ENCODE measurements around the gene MIEF2. TPM values are rescaled to one million over a fixed set of nuclear protein-coding genes. Genes with fewer than 3 reads are reported as not detected.

Gene MIEF2
- total RNA-seq, 2 donors from 2014 or later = 7.8 to 9.4 TPM

GRCh38 chr17:18254888-18255649, 5.4 kb upstream of the MIEF2 start:
- peaks cover 0 to 10% of the 10 kb centered on the region in 2 donors for H3K36me3 Mint-ChIP-seq (ENCODE audit: insufficient read depth in 2 of 2)
- ATAC-seq (replicated peaks in 1 of 2) = no peak
- peaks cover 25% of the 10 kb centered on the region for H3K4me1 Mint-ChIP-seq (ENCODE audit: low read depth)
- no peaks in the 10 kb centered on the region for H3K9me3 Mint-ChIP-seq
- no peak overlapping the region for H3K4me3 Mint-ChIP-seq
- H3K27me3 Mint-ChIP-seq (ENCODE audit: low read depth) = no peaks in the 10 kb centered on the region
- H3K27ac Mint-ChIP-seq = no peak overlapping the region
- no peak for DNase-seq

- H3K36me3 Mint-ChIP-seq (ENCODE audit: insufficient read depth in 2 of 2) = peaks cover 0 to 10% of the 10 kb centered on the region in 2 donors
- peaks cover 28% of the 10 kb centered on the region for H3K4me1 Mint-ChIP-seq (ENCODE audit: low read depth)
- H3K27ac Mint-ChIP-seq = peak overlapping the region; percentile 28
- H3K27me3 Mint-ChIP-seq (ENCODE audit: low read depth) = no peaks in the 10 kb centered on the region
- H3K9me3 Mint-ChIP-seq = no peaks in the 10 kb centered on the region
- DNase-seq = no peak
- H3K4me3 Mint-ChIP-seq = no peak overlapping the region
- no peak for ATAC-seq (replicated peaks in 1 of 2)
These were observed 4.1 kb upstream of the MIEF2 start for GRCh38 chr17:18256351-18256750.

DNA sequence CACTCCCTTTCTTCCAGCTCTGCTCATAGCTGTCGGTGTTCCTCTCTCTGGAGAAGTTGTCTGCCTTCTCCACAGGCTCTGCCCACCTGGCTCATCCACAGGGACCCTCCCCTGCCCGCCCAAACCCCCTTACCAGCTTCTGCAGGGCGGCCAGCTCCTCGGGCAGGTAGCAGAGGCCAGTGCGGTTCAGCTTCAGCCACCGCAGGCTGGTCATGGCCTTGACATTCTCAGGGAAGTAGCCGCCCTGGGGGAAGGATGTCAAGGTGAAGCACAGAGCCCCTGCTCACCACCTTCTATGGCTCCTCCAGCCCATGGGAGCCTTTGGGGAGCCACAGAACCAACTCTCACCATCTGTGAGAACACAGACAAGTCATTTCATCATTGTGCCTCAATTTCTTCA, 3.7 kb upstream of the MIEF2 start:
- ATAC-seq (replicated peaks in 1 of 2) = no peak
- peak overlapping the region; percentile 92 to 95 for H3K4me3 Mint-ChIP-seq
- H3K4me1 Mint-ChIP-seq (ENCODE audit: low read depth) = peaks cover 32% of the 10 kb centered on the region

DNA sequence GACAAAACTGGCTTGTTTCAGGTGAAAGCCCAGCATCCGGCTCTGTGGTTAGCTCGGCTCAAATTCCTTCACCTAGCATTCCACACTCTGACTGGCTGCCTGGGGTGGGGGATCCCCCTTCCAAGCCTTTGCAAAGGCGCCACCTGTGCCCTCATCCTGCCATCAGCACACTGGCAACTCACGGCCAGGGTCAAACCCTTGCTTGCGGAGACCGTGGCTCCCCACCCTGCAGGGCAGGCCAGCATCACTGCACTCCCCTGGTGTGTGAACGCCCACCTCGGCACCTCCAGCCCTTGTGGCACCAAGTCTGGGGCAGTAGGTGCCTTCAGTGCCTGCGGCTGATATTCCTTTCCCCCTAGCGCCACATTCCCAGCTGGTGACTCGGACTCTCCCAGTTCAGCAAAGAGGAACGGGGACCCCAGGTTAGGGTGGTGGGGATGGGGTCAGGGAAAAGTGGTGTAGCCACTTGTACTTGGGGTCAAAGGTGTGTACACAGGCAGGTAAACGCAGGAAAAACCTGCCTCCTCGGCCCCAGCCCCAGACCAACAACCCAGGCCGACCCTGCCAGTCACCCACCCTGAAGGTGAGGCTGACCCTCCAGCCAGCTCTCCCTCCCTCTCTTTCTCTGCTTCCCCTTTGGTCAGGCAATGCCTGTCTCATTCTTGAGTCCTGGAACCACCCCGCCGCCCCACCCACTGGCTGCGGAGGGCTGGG, 3.0 kb upstream of the MIEF2 start:
- Mint-ChIP-seq H3K36me3 (ENCODE audit: insufficient read depth in 2 of 2) (peaks cover 0 to 10% of the 10 kb centered on the region in 2 donors), H3K9me3 (no peaks in the 10 kb centered on the region), H3K27me3 (ENCODE audit: low read depth) (no peaks in the 10 kb centered on the region), H3K4me1 (ENCODE audit: low read depth) (peaks cover 36% of the 10 kb centered on the region), H3K4me3 (peak overlapping the region; percentile 92 to 95), H3K27ac (peak overlapping the region; percentile 88)
- ATAC-seq (replicated peaks in 1 of 2) (peak in 1 of 2 donors; percentile 2), DNase-seq (peak in 1 of 2 donors; percentile 20)

More for the DNA sequence above, 3.7 kb upstream of the MIEF2 start:
- peak overlapping the region; percentile 33 for H3K27ac Mint-ChIP-seq
- peaks cover 0 to 10% of the 10 kb centered on the region in 2 donors for H3K36me3 Mint-ChIP-seq (ENCODE audit: insufficient read depth in 2 of 2)
- H3K9me3 Mint-ChIP-seq = no peaks in the 10 kb centered on the region
- no peaks in the 10 kb centered on the region for H3K27me3 Mint-ChIP-seq (ENCODE audit: low read depth)
- no peak for DNase-seq

GRCh38 chr17:18257982-18258355, 2.5 kb upstream of the MIEF2 start:
- Mint-ChIP-seq H3K4me3 (peak overlapping the region; percentile 92 to 95), H3K27ac (peak overlapping the region; percentile 88), H3K9me3 (no peaks in the 10 kb centered on the region), H3K27me3 (ENCODE audit: low read depth) (no peaks in the 10 kb centered on the region), H3K4me1 (ENCODE audit: low read depth) (peaks cover 36% of the 10 kb centered on the region), H3K36me3 (ENCODE audit: insufficient read depth in 2 of 2) (peaks cover 0 to 6% of the 10 kb centered on the region in 2 donors)
- DNase-seq = peak; percentile 74 to 79
- peak; percentile 56 to 59 for ATAC-seq (replicated peaks in 1 of 2)

- H3K4me3 Mint-ChIP-seq = peak within 1 kb of the TSS; percentile 92 to 95
- H3K9me3 Mint-ChIP-seq = no peaks in the 10 kb centered on the region
- ATAC-seq (replicated peaks in 1 of 2) = peak; percentile 35 to 38
- H3K27me3 Mint-ChIP-seq (ENCODE audit: low read depth) = no peaks in the 10 kb centered on the region
- H3K4me1 Mint-ChIP-seq (ENCODE audit: low read depth) = peaks cover 36% of the 10 kb centered on the region
- DNase-seq = peak; percentile 54 to 59
- H3K36me3 Mint-ChIP-seq (ENCODE audit: insufficient read depth in 2 of 2) = peaks cover 0 to 5% of the 10 kb centered on the region in 2 donors
- peak within 1 kb of the TSS; percentile 88 for H3K27ac Mint-ChIP-seq
These were observed 2.0 kb upstream of the MIEF2 start, which contains the start of gene FLII for GRCh38 chr17:18258356-18259038. Gene FLII, minus strand, starts transcription at chr17:18258738. Its CDS starts 48 bp downstream, at chr17:18258690.

DNA sequence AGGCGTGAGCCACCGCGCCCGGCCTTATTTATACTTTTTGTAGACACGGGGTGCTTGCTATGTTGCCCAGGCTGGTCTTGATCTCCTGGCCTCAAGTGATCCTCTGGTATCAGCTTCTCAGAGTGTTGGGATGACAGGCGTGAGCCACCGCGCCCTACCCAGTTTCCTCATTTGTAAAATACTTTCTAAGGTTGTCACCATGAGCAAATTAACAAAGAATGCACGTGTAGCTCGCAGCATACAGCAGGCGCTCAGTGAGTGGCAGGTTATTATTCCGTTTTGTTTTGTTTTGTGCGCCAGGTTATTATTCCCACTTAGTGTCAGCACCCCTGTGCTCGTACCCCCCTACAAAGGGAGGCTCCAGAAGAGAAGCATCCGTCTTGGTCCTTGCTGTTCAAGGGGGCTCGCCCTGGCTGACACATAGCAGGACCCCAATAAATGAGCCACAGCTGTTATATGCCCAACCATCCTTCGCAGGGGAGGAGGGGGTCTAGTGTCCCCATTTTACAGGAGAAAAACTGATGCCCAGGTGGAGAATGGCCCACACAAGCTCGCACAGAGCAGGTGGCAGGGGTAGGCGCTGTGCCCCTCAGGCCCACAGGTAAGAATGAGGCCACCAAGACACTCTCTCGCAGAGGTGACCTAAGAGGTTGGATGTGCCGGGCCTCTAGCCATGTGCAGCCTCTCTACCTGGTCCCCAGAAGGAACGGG, 686 bp upstream of the MIEF2 start:
- no peaks in the 10 kb centered on the region for H3K9me3 Mint-ChIP-seq
- DNase-seq = no peak
- H3K36me3 Mint-ChIP-seq (ENCODE audit: insufficient read depth in 2 of 2) = peaks cover 0 to 3% of the 10 kb centered on the region in 2 donors
- peak overlapping the region; percentile 67 for H3K27ac Mint-ChIP-seq
- no peaks in the 10 kb centered on the region for H3K27me3 Mint-ChIP-seq (ENCODE audit: low read depth)
- H3K4me1 Mint-ChIP-seq (ENCODE audit: low read depth) = peaks cover 36% of the 10 kb centered on the region
- H3K4me3 Mint-ChIP-seq = peak overlapping the region; percentile 85 to 91
- no peak for ATAC-seq (replicated peaks in 1 of 2)

GRCh38 chr17:18261146-18261515, 669 bp downstream of the MIEF2 start:
- H3K4me1 Mint-ChIP-seq (ENCODE audit: low read depth) = peaks cover 36% of the 10 kb centered on the region
- ATAC-seq (replicated peaks in 1 of 2) = peak; percentile 28

GRCh38 chr17:18261659-18262058, 1.2 kb downstream of the MIEF2 start:
- peak overlapping the region; percentile 38 for H3K27ac Mint-ChIP-seq
- no peaks in the 10 kb centered on the region for H3K9me3 Mint-ChIP-seq
- no peaks in the 10 kb centered on the region for H3K27me3 Mint-ChIP-seq (ENCODE audit: low read depth)
- no peak for DNase-seq
- ATAC-seq (replicated peaks in 1 of 2) = no peak
- H3K4me3 Mint-ChIP-seq = peak overlapping the region; percentile 85 to 91
- H3K36me3 Mint-ChIP-seq (ENCODE audit: insufficient read depth in 2 of 2) = peaks cover 0 to 3% of the 10 kb centered on the region in 2 donors
- H3K4me1 Mint-ChIP-seq (ENCODE audit: low read depth) = peaks cover 35% of the 10 kb centered on the region

More at GRCh38 chr17:18261146-18261515, 669 bp downstream of the MIEF2 start:
- DNase-seq = peak; percentile 64 to 69
- peak overlapping the region; percentile 50 for H3K27ac Mint-ChIP-seq
- H3K36me3 Mint-ChIP-seq (ENCODE audit: insufficient read depth in 2 of 2) = peaks cover 0 to 3% of the 10 kb centered on the region in 2 donors
- no peaks in the 10 kb centered on the region for H3K9me3 Mint-ChIP-seq
- peak overlapping the region; percentile 85 to 91 for H3K4me3 Mint-ChIP-seq
- no peaks in the 10 kb centered on the region for H3K27me3 Mint-ChIP-seq (ENCODE audit: low read depth)

DNA sequence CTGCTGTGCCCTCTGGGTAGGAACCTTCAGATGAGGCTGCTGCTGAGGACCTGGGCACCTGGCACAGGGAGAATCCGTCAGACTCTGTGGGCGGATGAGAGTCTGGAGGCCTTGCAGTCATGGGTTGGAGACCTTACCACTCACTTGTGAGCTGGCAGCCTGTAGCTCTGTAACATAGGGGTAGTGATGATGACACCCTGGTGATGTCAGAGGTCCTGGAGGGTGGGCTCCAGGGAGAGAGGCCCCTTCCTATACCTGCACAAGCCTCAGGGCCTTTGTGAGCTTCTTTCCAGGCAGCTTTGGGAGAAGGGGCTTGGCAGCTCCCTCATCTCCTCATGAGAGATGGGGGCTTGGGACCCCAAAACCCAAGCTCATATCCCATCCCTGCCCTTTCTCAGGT, 1.6 kb downstream of the MIEF2 start:
- no peaks in the 10 kb centered on the region for H3K27me3 Mint-ChIP-seq (ENCODE audit: low read depth)
- no peaks in the 10 kb centered on the region for H3K9me3 Mint-ChIP-seq
- peaks cover 0 to 3% of the 10 kb centered on the region in 2 donors for H3K36me3 Mint-ChIP-seq (ENCODE audit: insufficient read depth in 2 of 2)
- peaks cover 31% of the 10 kb centered on the region for H3K4me1 Mint-ChIP-seq (ENCODE audit: low read depth)
- H3K27ac Mint-ChIP-seq = peak overlapping the region; percentile 38
- DNase-seq (no peak), ATAC-seq (replicated peaks in 1 of 2) (no peak)
- H3K4me3 Mint-ChIP-seq = peak overlapping the region; percentile 85 to 91

GRCh38 chr17:18262641-18263040, 2.2 kb downstream of the MIEF2 start:
- H3K36me3 Mint-ChIP-seq (ENCODE audit: insufficient read depth in 2 of 2) = peaks cover 0 to 3% of the 10 kb centered on the region in 2 donors
- no peak overlapping the region for H3K4me3 Mint-ChIP-seq
- DNase-seq (no peak), ATAC-seq (replicated peaks in 1 of 2) (no peak)
- no peak overlapping the region for H3K27ac Mint-ChIP-seq
- H3K27me3 Mint-ChIP-seq (ENCODE audit: low read depth) = no peaks in the 10 kb centered on the region
- H3K9me3 Mint-ChIP-seq = no peaks in the 10 kb centered on the region
- H3K4me1 Mint-ChIP-seq (ENCODE audit: low read depth) = peaks cover 28% of the 10 kb centered on the region

DNA sequence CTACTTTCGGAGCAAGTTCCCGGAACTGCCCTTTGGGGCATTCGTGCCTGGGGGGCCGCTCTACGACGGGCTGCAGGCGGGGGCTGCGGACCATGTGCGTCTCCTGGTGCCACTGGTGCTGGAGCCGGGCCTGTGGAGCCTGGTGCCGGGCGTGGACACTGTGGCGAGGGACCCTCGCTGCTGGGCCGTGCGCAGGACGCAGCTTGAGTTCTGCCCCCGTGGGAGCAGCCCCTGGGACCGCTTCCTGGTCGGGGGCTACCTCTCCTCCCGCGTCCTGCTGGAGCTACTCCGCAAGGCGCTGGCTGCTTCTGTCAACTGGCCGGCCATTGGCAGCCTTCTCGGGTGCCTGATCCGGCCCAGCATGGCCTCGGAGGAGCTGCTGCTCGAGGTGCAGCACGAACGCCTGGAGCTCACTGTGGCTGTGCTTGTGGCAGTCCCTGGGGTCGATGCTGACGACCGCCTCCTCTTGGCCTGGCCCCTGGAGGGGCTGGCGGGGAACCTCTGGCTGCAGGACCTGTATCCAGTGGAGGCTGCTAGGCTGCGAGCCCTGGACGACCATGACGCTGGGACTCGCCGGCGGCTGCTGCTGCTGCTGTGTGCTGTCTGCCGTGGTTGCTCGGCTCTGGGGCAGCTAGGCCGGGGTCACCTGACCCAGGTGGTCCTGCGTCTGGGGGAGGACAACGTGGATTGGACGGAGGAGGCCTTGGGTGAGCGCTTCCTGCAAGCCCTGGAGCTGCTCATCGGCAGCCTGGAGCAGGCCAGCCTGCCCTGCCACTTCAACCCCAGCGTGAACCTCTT, 3.6 kb downstream of the MIEF2 start:
- Mint-ChIP-seq H3K36me3 (ENCODE audit: insufficient read depth in 2 of 2) (no peaks in the 10 kb centered on the region), H3K9me3 (no peaks in the 10 kb centered on the region), H3K27me3 (ENCODE audit: low read depth) (no peaks in the 10 kb centered on the region), H3K4me1 (ENCODE audit: low read depth) (peaks cover 27% of the 10 kb centered on the region), H3K27ac (no peak overlapping the region), H3K4me3 (no peak overlapping the region)
- DNase-seq = no peak
- ATAC-seq (replicated peaks in 1 of 2) = no peak

Data from activated T-cell treated with anti-CD3 and anti-CD28 coated beads, Interleukin-2, amount 50 U/mL, for 72 hours (primary cell).